ENCODE measurements around the gene TK1.

Gene TK1

GRCh38 chr17:78180508-78180907 is 6.3 kb downstream of the TK1 start:
- Histone ChIP-seq H4K20me1 (ENCODE audit: control insufficient read depth, insufficient read depth, low read depth, low read length) (peaks cover 19% of the 10 kb centered on the region), H3K27me3 (ENCODE audit: control insufficient read depth, low read length) (no peaks in the 10 kb centered on the region), H3K4me3 (ENCODE audit: low read length) (no peak overlapping the region), H3F3A (ENCODE audit: control insufficient read depth, insufficient read depth) (peaks cover 10% of the 10 kb centered on the region; the same call in 1 of the 2 replicates), H3K4me2 (ENCODE audit: low read length) (no peak overlapping the region), H3K27ac (ENCODE audit: low read depth, low read length) (0 out of 2 replicates have a peak overlapping the region, but pooled peaks have one; percentile 6), H3K9me2 (replicated peaks; ENCODE audit: control insufficient read depth, low read length) (no peaks in the 10 kb centered on the region), H3K4me1 (ENCODE audit: control insufficient read depth, low read length) (peaks cover 71% of the 10 kb centered on the region), H3K79me2 (ENCODE audit: control insufficient read depth, low read length) (peaks cover 56% of the 10 kb centered on the region), H3K9me3 (ENCODE audit: control insufficient read depth, insufficient read depth, low read length) (no peaks in the 10 kb centered on the region), H3K36me3 (ENCODE audit: control insufficient read depth, low read length) (peaks cover 96% of the 10 kb centered on the region)
- TF ChIP-seq EZH2phosphoT487 (IDR thresholded peaks at IDR 0.05; ENCODE audit: borderline replicate concordance, low read length) (no peak), CTCF (IDR thresholded peaks at IDR 0.05; ENCODE audit: low read depth, low read length, poor library complexity, severe bottlenecking) (no peak)

GRCh38 chr17:78180083-78180482 is 6.8 kb downstream of the TK1 start:
- TF ChIP-seq EZH2phosphoT487 (IDR thresholded peaks at IDR 0.05; ENCODE audit: borderline replicate concordance, low read length) (no peak), CTCF (IDR thresholded peaks at IDR 0.05; ENCODE audit: low read depth, low read length, poor library complexity, severe bottlenecking) (no peak)
- Histone ChIP-seq H3K4me3 (ENCODE audit: low read length) (no peak overlapping the region), H3K79me2 (ENCODE audit: control insufficient read depth, low read length) (peaks cover 55% of the 10 kb centered on the region), H3K27ac (ENCODE audit: low read depth, low read length) (no peak overlapping the region), H3K9me2 (replicated peaks; ENCODE audit: control insufficient read depth, low read length) (no peaks in the 10 kb centered on the region), H3K4me2 (ENCODE audit: low read length) (no peak overlapping the region), H3K4me1 (ENCODE audit: control insufficient read depth, low read length) (peaks cover 71% of the 10 kb centered on the region), H3K36me3 (ENCODE audit: control insufficient read depth, low read length) (peaks cover 96% of the 10 kb centered on the region), H3F3A (ENCODE audit: control insufficient read depth, insufficient read depth) (peaks cover 10% of the 10 kb centered on the region; the same call in 1 of the 2 replicates), H3K9me3 (ENCODE audit: control insufficient read depth, insufficient read depth, low read length) (no peaks in the 10 kb centered on the region), H3K27me3 (ENCODE audit: control insufficient read depth, low read length) (no peaks in the 10 kb centered on the region), H4K20me1 (ENCODE audit: control insufficient read depth, insufficient read depth, low read depth, low read length) (peaks cover 15% of the 10 kb centered on the region)

GRCh38 chr17:78179372-78179771 is 7.5 kb downstream of the TK1 start:
- H3K4me3 ChIP-seq (ENCODE audit: low read length), result no peak overlapping the region
- H4K20me1 ChIP-seq (ENCODE audit: control insufficient read depth, insufficient read depth, low read depth, low read length), result peaks cover 12% of the 10 kb centered on the region
- no peaks in the 10 kb centered on the region for H3K9me2 ChIP-seq (replicated peaks; ENCODE audit: control insufficient read depth, low read length)
- TF ChIP-seq EZH2phosphoT487 (IDR thresholded peaks at IDR 0.05; ENCODE audit: borderline replicate concordance, low read length), result no peak
- H3K27ac ChIP-seq (ENCODE audit: low read depth, low read length), result no peak overlapping the region
- H3K4me1 ChIP-seq (ENCODE audit: control insufficient read depth, low read length), result peaks cover 71% of the 10 kb centered on the region
- no peaks in the 10 kb centered on the region for H3K9me3 ChIP-seq (ENCODE audit: control insufficient read depth, insufficient read depth, low read length)
- peaks cover 10% of the 10 kb centered on the region; the same call in 1 of the 2 replicates for H3F3A ChIP-seq (ENCODE audit: control insufficient read depth, insufficient read depth)
- no peaks in the 10 kb centered on the region for H3K27me3 ChIP-seq (ENCODE audit: control insufficient read depth, low read length)
- peaks cover 52% of the 10 kb centered on the region for H3K79me2 ChIP-seq (ENCODE audit: control insufficient read depth, low read length)
- peaks cover 96% of the 10 kb centered on the region for H3K36me3 ChIP-seq (ENCODE audit: control insufficient read depth, low read length)
- H3K4me2 ChIP-seq (ENCODE audit: low read length), result no peak overlapping the region

- H3K27ac ChIP-seq (ENCODE audit: low read depth, low read length), result peak overlapping the region; percentile 58
- H4K20me1 ChIP-seq (ENCODE audit: control insufficient read depth, insufficient read depth, low read depth, low read length), result peaks cover 8% of the 10 kb centered on the region
- peaks cover 23% of the 10 kb centered on the region for H3F3A ChIP-seq (ENCODE audit: control insufficient read depth, insufficient read depth)
- peaks cover 96% of the 10 kb centered on the region for H3K36me3 ChIP-seq (ENCODE audit: control insufficient read depth, low read length)
- peaks cover 76% of the 10 kb centered on the region for H3K4me1 ChIP-seq (ENCODE audit: control insufficient read depth, low read length)
- no peaks in the 10 kb centered on the region for H3K9me3 ChIP-seq (ENCODE audit: control insufficient read depth, insufficient read depth, low read length)
- H3K4me3 ChIP-seq (ENCODE audit: low read length), result peak overlapping the region; percentile 28
- no peaks in the 10 kb centered on the region for H3K9me2 ChIP-seq (replicated peaks; ENCODE audit: control insufficient read depth, low read length)
- TF ChIP-seq CTCF (IDR thresholded peaks at IDR 0.05; ENCODE audit: low read depth, low read length, poor library complexity, severe bottlenecking), result peak; percentile 99
- no peak for TF ChIP-seq EZH2phosphoT487 (IDR thresholded peaks at IDR 0.05; ENCODE audit: borderline replicate concordance, low read length)
- H3K4me2 ChIP-seq (ENCODE audit: low read length), result peak overlapping the region; percentile 54
- H3K79me2 ChIP-seq (ENCODE audit: control insufficient read depth, low read length), result peaks cover 32% of the 10 kb centered on the region
- no peaks in the 10 kb centered on the region for H3K27me3 ChIP-seq (ENCODE audit: control insufficient read depth, low read length)
Observed at GRCh38 chr17:78176548-78177025, 10.3 kb downstream of the TK1 start.
